ENCODE measurements around the gene SPATS2L.

DNA sequence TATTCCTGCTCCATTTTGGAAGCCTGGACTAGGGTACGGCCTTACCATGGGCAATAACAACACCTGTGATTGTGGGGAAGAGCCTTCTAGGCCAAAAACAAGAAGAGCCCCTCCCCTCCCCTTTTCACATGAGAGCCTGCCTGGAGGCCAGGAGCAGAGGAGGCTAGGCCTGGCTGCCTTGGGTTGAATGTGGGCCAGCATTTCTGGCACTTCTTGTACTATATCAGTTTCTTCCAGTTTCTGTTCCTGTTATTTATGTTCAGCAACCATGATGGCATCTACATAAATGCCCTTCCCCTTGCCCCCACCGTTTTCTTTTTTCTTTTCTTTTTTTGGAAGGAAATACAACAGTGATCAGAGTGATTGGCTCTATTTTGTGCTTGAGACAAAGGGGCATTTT, 145.0 kb downstream of the SPATS2L start:
- TF ChIP-seq, protein P1, sequence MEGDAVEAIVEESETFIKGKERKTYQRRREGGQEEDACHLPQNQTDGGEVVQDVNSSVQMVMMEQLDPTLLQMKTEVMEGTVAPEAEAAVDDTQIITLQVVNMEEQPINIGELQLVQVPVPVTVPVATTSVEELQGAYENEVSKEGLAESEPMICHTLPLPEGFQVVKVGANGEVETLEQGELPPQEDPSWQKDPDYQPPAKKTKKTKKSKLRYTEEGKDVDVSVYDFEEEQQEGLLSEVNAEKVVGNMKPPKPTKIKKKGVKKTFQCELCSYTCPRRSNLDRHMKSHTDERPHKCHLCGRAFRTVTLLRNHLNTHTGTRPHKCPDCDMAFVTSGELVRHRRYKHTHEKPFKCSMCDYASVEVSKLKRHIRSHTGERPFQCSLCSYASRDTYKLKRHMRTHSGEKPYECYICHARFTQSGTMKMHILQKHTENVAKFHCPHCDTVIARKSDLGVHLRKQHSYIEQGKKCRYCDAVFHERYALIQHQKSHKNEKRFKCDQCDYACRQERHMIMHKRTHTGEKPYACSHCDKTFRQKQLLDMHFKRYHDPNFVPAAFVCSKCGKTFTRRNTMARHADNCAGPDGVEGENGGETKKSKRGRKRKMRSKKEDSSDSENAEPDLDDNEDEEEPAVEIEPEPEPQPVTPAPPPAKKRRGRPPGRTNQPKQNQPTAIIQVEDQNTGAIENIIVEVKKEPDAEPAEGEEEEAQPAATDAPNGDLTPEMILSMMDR (IDR thresholded peaks at IDR 0.05), result no peak
- no peak for TF ChIP-seq POLR2A (IDR thresholded peaks at IDR 0.05)

Data from lower leg skin (tissue), 3 donors.